Endodermal cell (in vitro differentiated cells): ENCODE measurements around the gene AK8. TPM values are rescaled to one million over a fixed set of nuclear protein-coding genes. Genes with fewer than 3 reads are reported as not detected.
A peak's percentile ranks its signal among the peaks of the same experiment; 100 is the strongest.

Experiments
- DNase-seq: peaks from one replicate; pipeline ENCODE4 v3.0.0-alpha.2; 2017
- H3K27ac ChIP-seq: 2 replicates; pipeline ENCODE4 v1.5.1; 2013; ENCODE audit warnings: mild to moderate bottlenecking, low read depth, low read length, moderate library complexity
- H3K27me3 ChIP-seq: 2 replicates; pipeline ENCODE4 v1.6.1; 2013; ENCODE audit warnings: mild to moderate bottlenecking, low read length, moderate library complexity; ENCODE audit not compliant: insufficient read depth, control insufficient read depth, poor library complexity, severe bottlenecking
- H3K36me3 ChIP-seq: 2 replicates; pipeline ENCODE4 v1.7.0; 2013; ENCODE audit warnings: mild to moderate bottlenecking, low read length, moderate library complexity; ENCODE audit not compliant: control insufficient read depth, insufficient read depth
- H3K4me1 ChIP-seq: one replicate; pipeline ENCODE4 v1.7.0; 2013; ENCODE audit warnings: low read length; ENCODE audit not compliant: control insufficient read depth, insufficient read depth
- H3K4me3 ChIP-seq: 2 replicates; pipeline ENCODE4 v1.5.1; 2013; ENCODE audit warnings: mild to moderate bottlenecking, low read length, moderate library complexity
- H3K9ac ChIP-seq: 2 replicates; pipeline ENCODE4 v1.6.1; 2013; ENCODE audit warnings: mild to moderate bottlenecking, low read length, moderate library complexity; ENCODE audit not compliant: poor library complexity, severe bottlenecking; ENCODE audit errors: extremely low read depth
- H3K9me3 ChIP-seq: 2 replicates; pipeline ENCODE4 v1.6.1; 2013; ENCODE audit warnings: mild to moderate bottlenecking, low read length, moderate library complexity; ENCODE audit not compliant: control insufficient read depth
- H3K27ac Mint-ChIP-seq: 2 replicates; pipeline ENCODE4 v1.8.0; 2020; ENCODE audit warnings: mixed read lengths
- H3K27me3 Mint-ChIP-seq: 2 replicates; pipeline ENCODE4 v1.8.0; 2021; ENCODE audit warnings: mild to moderate bottlenecking, mixed read lengths; ENCODE audit not compliant: insufficient read depth
- H3K36me3 Mint-ChIP-seq: 2 replicates; pipeline ENCODE4 v1.8.0; 2020; ENCODE audit warnings: low read depth, mixed read lengths
- H3K4me1 Mint-ChIP-seq: 2 replicates; pipeline ENCODE4 v1.8.0; 2020; ENCODE audit warnings: mixed read lengths
- H3K4me3 Mint-ChIP-seq: 2 replicates; pipeline ENCODE4 v1.8.0; 2020; ENCODE audit warnings: mild to moderate bottlenecking, moderate library complexity, mixed read lengths
- H3K9me3 Mint-ChIP-seq: 2 replicates; pipeline ENCODE4 v1.8.0; 2020; ENCODE audit warnings: mild to moderate bottlenecking, mixed read lengths
- CTCF ChIP-seq: fragments of 200-600 bp; sonication (generic); conservative IDR thresholded peaks from 2 replicates; pipeline ENCODE4 v1.5.0; 2021; ENCODE audit warnings: antibody characterized with exemption, mild to moderate bottlenecking
- WGBS, 2 experiments: methylation state at CpG; one replicate each; pipeline versions ENCODE4 v1.1.5 to v1.1.7; 2013; ENCODE audit warnings: missing lambda C conversion rate in 2 of 2, mixed read lengths in 1 of 2; ENCODE audit not compliant: insufficient coverage in 1 of 2, insufficient read length in 1 of 2; 5-methylcytosine and 5-hydroxymethylcytosine counted together
- total RNA-seq, 2 donors: library from RNA; stranded (reverse); fragmentation: NEBNext Ultra II Directional in 1 of 2; extraction: Animal tissue kit (Norgen Biotek cat#: 25700) in 1 of 2; gene quantifications; 2 replicates in 1 of 2; 3 replicates in 1 of 2; pipeline ENCODE4 v1.2.1, GENCODE V29; 2021

The AK8 gene
- total RNA-seq, 2 donors from 2014 or later: 1.3 to 2.6 TPM

- H3K27ac Mint-ChIP-seq: no peak overlapping the region
- peaks cover 22% of the 10 kb centered on the region for H3K27me3 Mint-ChIP-seq
- Histone ChIP-seq H3K36me3 (no peaks in the 10 kb centered on the region), H3K27ac (no peak overlapping the region), H3K9ac (no peak overlapping the region), H3K27me3 (peaks cover 4% of the 10 kb centered on the region), H3K4me1 (no peaks in the 10 kb centered on the region), H3K9me3 (no peaks in the 10 kb centered on the region), H3K4me3 (no peak overlapping the region)
- WGBS, 2 experiments: 91 to 94% methylated on average over 5 to 13 of the region's 13 CpGs
- DNase-seq: peak; percentile 18
- H3K36me3 Mint-ChIP-seq: no peaks in the 10 kb centered on the region
- no peaks in the 10 kb centered on the region for H3K4me1 Mint-ChIP-seq
- H3K9me3 Mint-ChIP-seq: no peaks in the 10 kb centered on the region
- no peak overlapping the region for H3K4me3 Mint-ChIP-seq
- no peak for TF ChIP-seq CTCF
Observed at GRCh38 chr9:132725306-132725705, 152.8 kb downstream of the AK8 start.

- Mint-ChIP-seq H3K27ac (no peak overlapping the region), H3K27me3 (peaks cover 22% of the 10 kb centered on the region), H3K36me3 (no peaks in the 10 kb centered on the region), H3K4me3 (no peak overlapping the region), H3K4me1 (no peaks in the 10 kb centered on the region), H3K9me3 (no peaks in the 10 kb centered on the region)
- no peak for DNase-seq
- H3K27ac ChIP-seq: no peak overlapping the region
- no peak for TF ChIP-seq CTCF
- no peak overlapping the region for H3K4me3 ChIP-seq
- no peak overlapping the region for H3K9ac ChIP-seq
- WGBS, 2 experiments: 87 to 89% methylated on average over 3 to 4 of the region's 4 CpGs
- H3K36me3 ChIP-seq: no peaks in the 10 kb centered on the region
- no peaks in the 10 kb centered on the region for H3K4me1 ChIP-seq
- peaks cover 4% of the 10 kb centered on the region for H3K27me3 ChIP-seq
- H3K9me3 ChIP-seq: no peaks in the 10 kb centered on the region
Observed at GRCh38 chr9:132723809-132724208, 154.3 kb downstream of the AK8 start.

- H3K27ac Mint-ChIP-seq: no peak overlapping the region
- no peaks in the 10 kb centered on the region for H3K36me3 ChIP-seq
- H3K9me3 Mint-ChIP-seq: no peaks in the 10 kb centered on the region
- H3K27ac ChIP-seq: no peak overlapping the region
- no peaks in the 10 kb centered on the region for H3K9me3 ChIP-seq
- no peak overlapping the region for H3K4me3 Mint-ChIP-seq
- no peak overlapping the region for H3K9ac ChIP-seq
- H3K4me1 Mint-ChIP-seq: no peaks in the 10 kb centered on the region
- no peak overlapping the region for H3K4me3 ChIP-seq
- no peak for TF ChIP-seq CTCF
- H3K4me1 ChIP-seq: no peaks in the 10 kb centered on the region
- peaks cover under 1% of the 10 kb centered on the region for H3K27me3 ChIP-seq
- H3K36me3 Mint-ChIP-seq: no peaks in the 10 kb centered on the region
- 86 to 91% methylated on average over 10 to 16 of the region's 16 CpGs for WGBS, 2 experiments
- DNase-seq: peak; percentile 41
- H3K27me3 Mint-ChIP-seq: peaks cover 21% of the 10 kb centered on the region
Observed at GRCh38 chr9:132722564-132723065, 155.5 kb downstream of the AK8 start.
